Measurements from ENCODE around the gene MATK. TPM values are rescaled to one million over a fixed set of nuclear protein-coding genes. Genes with fewer than 3 reads are reported as not detected.
A peak's percentile ranks its signal among the peaks of the same experiment; 100 is the strongest.

Gene MATK
- total and polyA plus RNA-seq, 5 donors from 2014 or later: 1.4 to 4.7 (median 1.9) TPM

DNA sequence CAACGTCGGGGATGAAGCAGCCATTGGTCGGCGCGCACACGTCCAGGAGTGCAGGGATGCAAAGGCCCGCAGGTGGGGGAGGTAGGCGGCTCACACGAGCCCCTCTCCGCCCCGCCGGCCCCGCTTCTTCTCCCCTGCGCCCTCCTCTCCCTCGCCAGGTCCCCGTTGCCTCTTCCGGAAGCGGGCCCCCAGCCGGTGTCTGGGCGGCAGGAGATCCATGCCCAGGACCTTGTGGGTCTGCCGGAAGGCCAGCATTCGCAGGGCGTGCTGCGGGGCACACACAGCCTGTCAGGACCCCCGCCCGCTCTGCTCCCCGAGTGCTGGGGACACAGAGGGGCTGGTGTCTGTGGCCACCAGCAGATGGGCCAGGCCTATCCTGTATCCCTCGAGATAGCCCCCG lies 19.7 kb upstream of the MATK start:
- Histone ChIP-seq H3K9me3 (ENCODE audit: control insufficient read depth in 2 of 2, low read length in 2 of 2) (no peaks in the 10 kb centered on the region), H3K4me3 (ENCODE audit: low read depth, low read length) (no peak overlapping the region), H3K27ac (ENCODE audit: insufficient read depth, low read length, poor library complexity, severe bottlenecking) (no peak overlapping the region), H3K4me1 (ENCODE audit: control insufficient read depth, insufficient read depth, low read length, poor library complexity, severe bottlenecking) (peaks cover 19% of the 10 kb centered on the region), H3K27me3 (ENCODE audit: control insufficient read depth, insufficient read depth, low read length) (no peaks in the 10 kb centered on the region), H3K36me3 (ENCODE audit: control insufficient read depth, insufficient read depth, low read length) (no peaks in the 10 kb centered on the region)
- Mint-ChIP-seq H3K9me3 (peaks cover 0 to 2% (median 0%) of the 10 kb centered on the region in 7 donors), H3K27ac (no peak overlapping the region), H3K27me3 (no peaks in the 10 kb centered on the region), H3K4me1 (peaks cover 0 to 20% (median 8%) of the 10 kb centered on the region in 4 donors), H3K36me3 (no peaks in the 10 kb centered on the region), H3K4me3 (no peak overlapping the region)
- ATAC-seq (ENCODE audit: low read depth in 2 of 2) (no peak), DNase-seq (no peak)

DNA sequence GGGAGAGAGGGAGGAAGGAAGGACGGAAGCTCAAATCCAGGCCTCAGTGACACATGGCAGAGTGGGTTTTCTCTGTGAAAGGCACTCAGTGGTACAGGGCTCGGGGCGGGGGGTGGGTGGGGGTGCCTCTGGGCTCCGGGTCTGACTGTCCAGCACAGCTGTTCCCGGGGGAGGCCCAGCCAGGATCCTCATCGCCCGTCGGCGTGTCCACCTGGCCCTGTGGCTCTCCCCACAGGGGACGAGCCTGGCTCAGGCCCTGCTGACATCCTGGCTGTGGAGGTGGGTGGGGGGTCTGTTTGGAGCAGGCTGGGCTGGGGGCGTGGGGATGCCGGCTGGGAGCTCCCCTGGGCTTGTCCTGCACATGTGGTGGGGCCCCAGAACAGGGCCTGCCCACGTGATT lies 18.2 kb upstream of the MATK start:
- DNase-seq: no peak
- peaks cover 11% of the 10 kb centered on the region for H3K4me1 ChIP-seq (ENCODE audit: control insufficient read depth, insufficient read depth, low read length, poor library complexity, severe bottlenecking)
- no peak overlapping the region for H3K27ac Mint-ChIP-seq
- H3K4me1 Mint-ChIP-seq: peaks cover 0 to 20% (median 8%) of the 10 kb centered on the region in 4 donors
- H3K27ac ChIP-seq (ENCODE audit: insufficient read depth, low read length, poor library complexity, severe bottlenecking): no peak overlapping the region
- no peaks in the 10 kb centered on the region for H3K36me3 Mint-ChIP-seq
- no peak overlapping the region for H3K4me3 Mint-ChIP-seq
- no peaks in the 10 kb centered on the region for H3K27me3 Mint-ChIP-seq
- H3K9me3 ChIP-seq (ENCODE audit: control insufficient read depth in 2 of 2, low read length in 2 of 2): no peaks in the 10 kb centered on the region
- ATAC-seq (ENCODE audit: low read depth in 2 of 2): no peak
- H3K9me3 Mint-ChIP-seq: peaks cover 0 to 2% (median 0%) of the 10 kb centered on the region in 7 donors
- H3K36me3 ChIP-seq (ENCODE audit: control insufficient read depth, insufficient read depth, low read length): no peaks in the 10 kb centered on the region
- no peaks in the 10 kb centered on the region for H3K27me3 ChIP-seq (ENCODE audit: control insufficient read depth, insufficient read depth, low read length)
- no peak overlapping the region for H3K4me3 ChIP-seq (ENCODE audit: low read depth, low read length)

DNA sequence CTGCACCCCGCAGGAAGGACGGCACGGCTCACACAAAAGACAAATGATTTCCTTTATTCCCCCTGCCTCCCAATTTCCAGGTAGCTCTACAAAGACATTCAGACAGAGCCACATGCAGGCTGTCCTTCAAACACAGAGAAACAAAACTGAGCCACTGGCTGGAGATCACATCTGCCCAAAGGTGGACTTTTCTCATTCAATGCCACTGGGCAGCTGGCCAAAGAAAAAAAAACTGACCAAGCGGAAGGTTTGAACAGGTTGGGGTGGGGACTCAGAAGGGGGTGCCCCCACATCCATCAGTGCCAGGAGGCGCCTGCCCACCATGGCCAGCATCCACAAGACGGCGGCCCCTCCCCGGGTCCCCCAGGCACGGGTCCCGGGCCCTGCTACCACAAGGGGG lies 17.8 kb upstream of the MATK start:
- Mint-ChIP-seq H3K4me3 (no peak overlapping the region), H3K9me3 (peaks cover 0 to 2% (median 0%) of the 10 kb centered on the region in 7 donors), H3K27me3 (no peaks in the 10 kb centered on the region), H3K4me1 (peaks cover 0 to 23% (median 6%) of the 10 kb centered on the region in 4 donors), H3K36me3 (no peaks in the 10 kb centered on the region), H3K27ac (no peak overlapping the region)
- H3K27ac ChIP-seq (ENCODE audit: insufficient read depth, low read length, poor library complexity, severe bottlenecking): no peak overlapping the region
- H3K4me1 ChIP-seq (ENCODE audit: control insufficient read depth, insufficient read depth, low read length, poor library complexity, severe bottlenecking): peaks cover 11% of the 10 kb centered on the region
- H3K27me3 ChIP-seq (ENCODE audit: control insufficient read depth, insufficient read depth, low read length): no peaks in the 10 kb centered on the region
- no peak for DNase-seq
- no peak for ATAC-seq (ENCODE audit: low read depth in 2 of 2)
- no peak overlapping the region for H3K4me3 ChIP-seq (ENCODE audit: low read depth, low read length)
- no peaks in the 10 kb centered on the region for H3K36me3 ChIP-seq (ENCODE audit: control insufficient read depth, insufficient read depth, low read length)
- H3K9me3 ChIP-seq (ENCODE audit: control insufficient read depth in 2 of 2, low read length in 2 of 2): no peaks in the 10 kb centered on the region

DNA sequence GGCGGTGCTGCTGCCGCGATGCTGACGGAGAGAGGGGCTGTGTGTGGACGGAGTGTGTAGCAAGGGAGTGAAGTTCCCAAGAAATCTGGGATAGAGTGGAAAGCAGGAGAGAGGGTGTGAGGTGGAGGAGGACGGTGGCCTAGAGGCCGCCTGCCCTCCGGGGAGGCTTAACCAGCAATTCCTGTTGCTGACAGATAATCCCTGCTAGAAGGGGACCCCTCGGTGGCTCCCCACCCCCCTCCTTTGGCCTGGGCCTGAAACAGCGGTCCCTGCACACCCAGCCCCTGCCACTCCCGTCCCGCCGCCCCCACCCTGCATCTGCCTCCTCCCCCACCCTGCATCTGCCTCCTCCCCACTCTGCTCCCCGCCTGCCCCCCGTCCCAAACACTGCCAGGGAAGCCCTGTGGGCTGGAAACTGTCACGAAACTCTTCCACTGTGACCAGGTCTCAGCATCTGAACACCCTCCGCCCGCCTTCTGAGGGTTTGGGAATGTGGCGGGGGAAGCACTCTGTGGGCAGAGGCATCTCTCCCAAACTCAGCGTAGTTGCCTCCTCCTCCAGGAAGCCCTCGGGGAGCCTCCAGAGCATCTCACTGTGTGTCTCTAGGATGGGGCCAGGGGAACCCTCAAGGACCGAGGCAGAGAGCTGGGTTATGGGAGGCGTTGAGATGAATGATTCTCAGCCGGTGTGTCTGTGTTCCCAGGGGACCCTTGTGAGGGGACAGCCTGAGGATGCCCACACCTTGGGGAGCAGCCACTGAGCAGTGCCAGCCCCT lies 17.1 kb upstream of the MATK start:
- no peak overlapping the region for H3K4me3 Mint-ChIP-seq
- peaks cover 0 to 25% (median 6%) of the 10 kb centered on the region in 4 donors for H3K4me1 Mint-ChIP-seq
- H3K27ac Mint-ChIP-seq: no peak overlapping the region
- Histone ChIP-seq H3K27me3 (ENCODE audit: control insufficient read depth, insufficient read depth, low read length) (no peaks in the 10 kb centered on the region), H3K36me3 (ENCODE audit: control insufficient read depth, insufficient read depth, low read length) (no peaks in the 10 kb centered on the region), H3K4me1 (ENCODE audit: control insufficient read depth, insufficient read depth, low read length, poor library complexity, severe bottlenecking) (peaks cover 11% of the 10 kb centered on the region), H3K4me3 (ENCODE audit: low read depth, low read length) (no peak overlapping the region), H3K27ac (ENCODE audit: insufficient read depth, low read length, poor library complexity, severe bottlenecking) (no peak overlapping the region), H3K9me3 (ENCODE audit: control insufficient read depth in 2 of 2, low read length in 2 of 2) (no peaks in the 10 kb centered on the region)
- H3K27me3 Mint-ChIP-seq: no peaks in the 10 kb centered on the region
- no peak for DNase-seq
- no peaks in the 10 kb centered on the region for H3K36me3 Mint-ChIP-seq
- no peak for ATAC-seq (ENCODE audit: low read depth in 2 of 2)
- H3K9me3 Mint-ChIP-seq: peaks cover 0 to 2% (median 0%) of the 10 kb centered on the region in 7 donors

DNA sequence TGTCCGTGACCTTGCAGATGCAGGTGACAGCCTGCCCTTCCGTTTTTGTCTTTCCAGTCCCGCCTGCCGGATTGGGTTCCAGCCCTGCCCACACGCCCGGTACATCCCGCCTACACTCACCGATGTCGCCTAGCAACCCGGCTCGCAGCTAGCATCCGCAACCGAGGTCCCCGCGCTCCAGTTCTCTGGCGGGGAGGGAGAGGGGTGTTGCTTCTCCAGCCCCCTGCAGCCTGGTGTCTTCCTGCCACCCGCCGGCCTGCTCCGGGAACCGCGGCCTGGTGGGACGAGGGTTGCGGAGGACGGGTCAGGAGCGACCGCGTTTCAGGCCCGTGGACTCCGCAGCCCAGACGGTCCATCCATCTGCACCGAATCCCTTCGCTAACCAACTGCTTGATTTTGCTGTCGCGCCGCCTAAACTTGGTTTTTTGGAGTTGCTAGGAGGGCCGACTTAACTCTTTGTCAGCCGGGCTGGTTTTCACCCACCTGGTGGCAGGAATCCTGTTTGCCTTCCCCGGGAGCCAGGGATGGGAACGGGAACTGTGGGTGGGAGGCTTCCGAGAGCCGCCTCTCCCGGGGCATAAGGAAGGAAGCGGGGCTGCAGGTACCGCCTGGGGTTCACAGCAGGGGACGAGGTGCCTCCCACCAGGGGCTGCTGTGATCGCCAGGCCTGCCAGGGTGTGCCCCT lies 15.4 kb upstream of the MATK start:
- Mint-ChIP-seq H3K27me3 (no peaks in the 10 kb centered on the region), H3K36me3 (peaks cover 4% of the 10 kb centered on the region), H3K27ac (no peak overlapping the region), H3K4me1 (peaks cover 0 to 21% (median 5%) of the 10 kb centered on the region in 4 donors), H3K9me3 (peaks cover 0 to 5% (median 2%) of the 10 kb centered on the region in 7 donors), H3K4me3 (peak overlapping the region in 3 of 4 donors; percentile 26 to 72 (median 43))
- no peak overlapping the region for H3K27ac ChIP-seq (ENCODE audit: insufficient read depth, low read length, poor library complexity, severe bottlenecking)
- no peak overlapping the region for H3K4me3 ChIP-seq (ENCODE audit: low read depth, low read length)
- peaks cover 11% of the 10 kb centered on the region for H3K4me1 ChIP-seq (ENCODE audit: control insufficient read depth, insufficient read depth, low read length, poor library complexity, severe bottlenecking)
- peak; percentile 37 to 64 for ATAC-seq (ENCODE audit: low read depth in 2 of 2)
- peaks cover 4% of the 10 kb centered on the region in 2 experiments for H3K9me3 ChIP-seq (ENCODE audit: control insufficient read depth in 2 of 2, low read length in 2 of 2)
- H3K27me3 ChIP-seq (ENCODE audit: control insufficient read depth, insufficient read depth, low read length): no peaks in the 10 kb centered on the region
- peak in 2 of 3 donors; percentile 44 to 66 for DNase-seq
- no peaks in the 10 kb centered on the region for H3K36me3 ChIP-seq (ENCODE audit: control insufficient read depth, insufficient read depth, low read length)

DNA sequence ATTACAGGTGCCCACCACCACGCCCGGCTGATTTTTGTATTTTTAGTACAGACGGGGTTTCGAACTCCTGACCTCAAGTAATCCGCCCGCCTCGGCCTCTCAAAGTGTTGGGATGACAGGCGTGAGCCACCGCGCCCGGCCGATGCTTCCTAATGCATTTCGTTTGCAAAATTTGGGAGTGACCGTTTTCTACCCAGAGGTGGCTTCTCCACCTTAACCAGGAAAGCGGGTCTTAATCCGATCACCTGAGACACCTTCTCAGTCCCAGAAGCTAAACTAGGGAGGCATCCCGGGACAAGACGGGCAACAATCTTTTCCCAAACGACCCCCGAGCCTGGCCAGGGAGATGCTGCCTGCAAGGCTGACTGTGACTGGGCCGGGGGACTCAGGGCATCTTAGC lies 14.8 kb upstream of the MATK start:
- Mint-ChIP-seq H3K27me3 (no peaks in the 10 kb centered on the region), H3K9me3 (peaks cover 0 to 6% (median 2%) of the 10 kb centered on the region in 7 donors), H3K4me1 (peaks cover 0 to 20% (median 3%) of the 10 kb centered on the region in 4 donors), H3K4me3 (peak overlapping the region in 2 of 4 donors; percentile 43 to 72), H3K27ac (no peak overlapping the region), H3K36me3 (peaks cover 4% of the 10 kb centered on the region)
- Histone ChIP-seq H3K4me3 (ENCODE audit: low read depth, low read length) (no peak overlapping the region), H3K27me3 (ENCODE audit: control insufficient read depth, insufficient read depth, low read length) (no peaks in the 10 kb centered on the region), H3K36me3 (ENCODE audit: control insufficient read depth, insufficient read depth, low read length) (no peaks in the 10 kb centered on the region), H3K4me1 (ENCODE audit: control insufficient read depth, insufficient read depth, low read length, poor library complexity, severe bottlenecking) (peaks cover 11% of the 10 kb centered on the region), H3K27ac (ENCODE audit: insufficient read depth, low read length, poor library complexity, severe bottlenecking) (no peak overlapping the region), H3K9me3 (ENCODE audit: control insufficient read depth in 2 of 2, low read length in 2 of 2) (peaks cover 7 to 9% of the 10 kb centered on the region in 2 experiments)
- DNase-seq (no peak), ATAC-seq (ENCODE audit: low read depth in 2 of 2) (no peak)

DNA sequence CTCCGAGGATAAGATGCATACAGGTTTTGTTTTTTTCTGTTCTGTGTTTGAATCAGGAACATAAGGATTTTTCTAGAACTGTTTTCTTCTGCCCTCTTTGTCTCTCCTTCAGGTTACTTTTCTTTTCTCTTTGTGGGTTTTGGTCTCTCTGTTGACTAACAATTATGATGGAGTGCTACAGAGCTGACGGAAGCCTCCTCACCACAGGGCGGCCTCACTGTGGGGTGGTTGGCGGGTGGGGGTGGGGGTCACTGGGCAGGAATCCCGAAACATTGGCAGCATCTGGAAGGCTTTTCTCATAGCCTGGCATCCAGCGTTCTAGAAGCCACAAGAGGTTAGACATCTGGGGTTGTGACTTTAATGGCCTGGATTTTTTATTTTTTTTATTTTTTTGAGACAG lies 12.0 kb upstream of the MATK start:
- H3K27ac Mint-ChIP-seq: no peak overlapping the region
- no peak for DNase-seq

More for the DNA sequence above, 12.0 kb upstream of the MATK start:
- no peaks in the 10 kb centered on the region for H3K27me3 Mint-ChIP-seq
- H3K9me3 Mint-ChIP-seq: peaks cover 0 to 7% (median 2%) of the 10 kb centered on the region in 7 donors
- H3K4me1 Mint-ChIP-seq: peaks cover 0 to 18% (median 0%) of the 10 kb centered on the region in 4 donors
- peaks cover 4% of the 10 kb centered on the region for H3K36me3 Mint-ChIP-seq
- H3K4me3 Mint-ChIP-seq: peak overlapping the region in 1 of 4 donors; percentile 11
- Histone ChIP-seq H3K4me1 (ENCODE audit: control insufficient read depth, insufficient read depth, low read length, poor library complexity, severe bottlenecking) (peaks cover 11% of the 10 kb centered on the region), H3K27ac (ENCODE audit: insufficient read depth, low read length, poor library complexity, severe bottlenecking) (no peak overlapping the region), H3K36me3 (ENCODE audit: control insufficient read depth, insufficient read depth, low read length) (no peaks in the 10 kb centered on the region), H3K4me3 (ENCODE audit: low read depth, low read length) (no peak overlapping the region), H3K27me3 (ENCODE audit: control insufficient read depth, insufficient read depth, low read length) (no peaks in the 10 kb centered on the region), H3K9me3 (ENCODE audit: control insufficient read depth in 2 of 2, low read length in 2 of 2) (peaks cover 7 to 9% of the 10 kb centered on the region in 2 experiments)
- no peak for ATAC-seq (ENCODE audit: low read depth in 2 of 2)
